KMS-11 (cell line): ENCODE data around the gene COA1.
"Not testable (repeated sequence)": the region's sequence is repeated elsewhere in the genome, so short reads cannot be mapped to it uniquely, and the experiment has no call there.

ENCODE experiments used
- H2AFZ ChIP-seq: fragments of 200-600 bp; sonication (generic); 2 replicates; pipeline ENCODE4 v1.6.1; 2016; ENCODE audit warnings: antibody characterized with exemption, mixed run types, low read depth
- H3K27ac ChIP-seq: fragments of 200-600 bp; sonication (generic); 2 replicates; pipeline ENCODE4 v1.6.1; 2016; ENCODE audit warnings: mild to moderate bottlenecking, mixed run types
- H3K27me3 ChIP-seq: fragments of 200-600 bp; sonication (generic); 2 replicates; pipeline ENCODE4 v1.6.1; 2017; ENCODE audit warnings: mild to moderate bottlenecking, low read depth, mixed run types, moderate library complexity; ENCODE audit not compliant: insufficient read depth
- H3K36me3 ChIP-seq: fragments of 200-600 bp; sonication (generic); 2 replicates; pipeline ENCODE4 v1.6.1; 2017; ENCODE audit warnings: mild to moderate bottlenecking, mixed run types; ENCODE audit not compliant: insufficient read depth
- H3K4me1 ChIP-seq: fragments of 200-600 bp; sonication (generic); 2 replicates; pipeline ENCODE4 v1.6.1; 2016; ENCODE audit warnings: mild to moderate bottlenecking, low read depth, mixed run types; ENCODE audit not compliant: poor library complexity, severe bottlenecking
- H3K4me2 ChIP-seq: fragments of 200-600 bp; sonication (generic); 2 replicates; pipeline ENCODE4 v1.7.0; 2016; ENCODE audit warnings: mild to moderate bottlenecking, mixed run types
- H3K4me3 ChIP-seq: fragments of 200-600 bp; sonication (generic); IDR thresholded peaks from 2 replicates; pipeline ENCODE4 v1.6.1; 2017; ENCODE audit warnings: low read depth, low read length, mixed read lengths; ENCODE audit not compliant: insufficient read depth
- H3K79me2 ChIP-seq: fragments of 200-600 bp; sonication (generic); 2 replicates; pipeline ENCODE4 v1.6.1; 2016; ENCODE audit warnings: low read depth, mixed run types; ENCODE audit not compliant: insufficient read depth
- H3K9ac ChIP-seq: fragments of 200-600 bp; sonication (generic); 2 replicates; pipeline ENCODE4 v1.6.1; 2016; ENCODE audit warnings: mild to moderate bottlenecking, mixed run types
- H4K20me1 ChIP-seq: fragments of 200-600 bp; sonication (generic); 2 replicates; pipeline ENCODE4 v1.6.1; 2016; ENCODE audit warnings: mild to moderate bottlenecking, mixed run types; ENCODE audit not compliant: insufficient read depth
- TF ChIP-seq, protein P1 (sequence below): fragments of 200-600 bp; sonication (generic); conservative IDR thresholded peaks from 2 replicates; pipeline ENCODE4 v1.6.1; 2017; ENCODE audit warnings: low read depth, mild to moderate bottlenecking, antibody characterized with exemption, low read length, moderate library complexity, mixed read lengths

Gene COA1

DNA sequence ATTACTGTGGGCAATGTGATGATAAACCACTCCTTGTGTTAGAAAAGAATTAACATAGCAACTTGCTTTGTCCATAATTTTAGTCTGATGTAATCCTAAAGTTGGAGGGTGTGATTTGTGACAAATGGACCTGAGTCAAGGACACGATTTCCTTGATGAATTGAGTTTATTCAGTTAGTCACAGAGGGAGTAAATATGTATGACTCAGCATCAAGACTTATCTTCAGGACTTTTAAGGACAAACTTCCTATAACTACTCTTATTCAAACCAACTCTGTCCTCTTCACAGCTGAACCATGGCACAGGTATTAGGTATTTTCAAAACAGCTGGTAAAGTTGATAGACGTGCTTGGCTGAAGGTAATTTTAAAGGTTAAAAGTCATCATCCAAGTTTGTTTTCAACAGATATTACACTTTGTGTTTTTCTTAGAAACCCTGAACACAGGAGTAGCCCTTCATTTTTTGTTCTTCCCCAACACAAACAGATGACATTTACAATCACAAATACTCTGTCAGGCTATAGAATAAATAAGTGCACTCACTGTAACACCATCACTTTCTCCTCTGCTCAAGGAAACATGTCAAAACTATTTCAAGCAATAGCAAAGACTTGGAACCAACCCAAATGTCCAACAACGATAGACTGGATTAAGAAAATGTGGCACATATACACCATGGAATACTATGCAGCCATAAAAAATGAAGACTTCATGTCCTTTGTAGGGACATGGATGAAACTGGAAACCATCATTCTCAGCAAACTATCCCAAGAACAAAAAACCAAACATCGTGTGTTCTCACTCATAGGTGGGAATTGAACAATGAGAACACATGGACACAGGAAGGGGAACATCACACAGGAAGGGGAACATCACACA lies 54.5 kb downstream of the COA1 start:
- Histone ChIP-seq H4K20me1 (peaks cover 13% of the 10 kb centered on the region; the same call in 1 of the 2 replicates), H3K79me2 (peaks cover 88% of the 10 kb centered on the region), H3K4me2 (no peak overlapping the region), H3K36me3 (no peaks in the 10 kb centered on the region), H3K4me3 (no peak overlapping the region), H3K27ac (no peak overlapping the region), H2AFZ (no peak overlapping the region), H3K9ac (no peak overlapping the region), H3K27me3 (no peaks in the 10 kb centered on the region), H3K4me1 (peaks cover 26% of the 10 kb centered on the region)
- TF ChIP-seq, protein P1, sequence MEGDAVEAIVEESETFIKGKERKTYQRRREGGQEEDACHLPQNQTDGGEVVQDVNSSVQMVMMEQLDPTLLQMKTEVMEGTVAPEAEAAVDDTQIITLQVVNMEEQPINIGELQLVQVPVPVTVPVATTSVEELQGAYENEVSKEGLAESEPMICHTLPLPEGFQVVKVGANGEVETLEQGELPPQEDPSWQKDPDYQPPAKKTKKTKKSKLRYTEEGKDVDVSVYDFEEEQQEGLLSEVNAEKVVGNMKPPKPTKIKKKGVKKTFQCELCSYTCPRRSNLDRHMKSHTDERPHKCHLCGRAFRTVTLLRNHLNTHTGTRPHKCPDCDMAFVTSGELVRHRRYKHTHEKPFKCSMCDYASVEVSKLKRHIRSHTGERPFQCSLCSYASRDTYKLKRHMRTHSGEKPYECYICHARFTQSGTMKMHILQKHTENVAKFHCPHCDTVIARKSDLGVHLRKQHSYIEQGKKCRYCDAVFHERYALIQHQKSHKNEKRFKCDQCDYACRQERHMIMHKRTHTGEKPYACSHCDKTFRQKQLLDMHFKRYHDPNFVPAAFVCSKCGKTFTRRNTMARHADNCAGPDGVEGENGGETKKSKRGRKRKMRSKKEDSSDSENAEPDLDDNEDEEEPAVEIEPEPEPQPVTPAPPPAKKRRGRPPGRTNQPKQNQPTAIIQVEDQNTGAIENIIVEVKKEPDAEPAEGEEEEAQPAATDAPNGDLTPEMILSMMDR, result no peak

DNA sequence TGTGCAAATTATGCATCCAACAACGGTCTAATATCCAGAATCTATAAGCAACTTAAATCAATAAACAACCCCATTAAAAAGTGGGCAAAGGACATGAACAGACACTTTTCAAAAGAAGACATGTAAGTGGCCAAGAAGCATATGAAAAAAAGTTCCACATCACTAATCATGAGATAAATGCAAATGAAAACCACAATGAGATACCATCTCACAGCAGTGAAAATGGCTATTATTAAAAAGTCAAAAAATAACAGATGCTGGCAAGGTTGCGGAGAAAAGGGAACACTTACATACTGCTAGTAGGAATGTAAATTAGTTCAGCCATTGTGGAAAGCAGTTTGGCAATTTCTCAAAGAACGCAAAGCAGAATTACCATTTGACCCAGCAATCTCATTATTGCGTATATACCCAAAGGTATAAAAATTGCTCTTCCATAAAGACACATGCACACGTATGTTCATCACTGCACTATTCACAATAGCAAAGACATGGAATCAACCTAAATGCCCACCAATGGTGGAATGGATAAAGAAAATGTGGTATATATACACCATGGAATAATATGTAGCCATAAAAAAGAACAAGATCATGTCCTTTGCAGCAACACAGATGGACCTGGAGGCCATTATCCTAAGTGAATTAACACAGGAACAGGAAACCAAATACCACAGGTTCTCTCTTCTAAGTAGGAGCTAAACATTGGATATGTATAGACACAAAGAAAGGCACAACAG lies 55.9 kb downstream of the COA1 start:
- not testable (repeated sequence) for H3K27me3 ChIP-seq, H3K27ac ChIP-seq, H3K4me3 ChIP-seq, H3K4me2 ChIP-seq, H2AFZ ChIP-seq, H3K9ac ChIP-seq, H3K36me3 ChIP-seq, H4K20me1 ChIP-seq
- Histone ChIP-seq H3K4me1 (peaks cover 12% of the 10 kb centered on the region), H3K79me2 (peaks cover 88% of the 10 kb centered on the region)

DNA sequence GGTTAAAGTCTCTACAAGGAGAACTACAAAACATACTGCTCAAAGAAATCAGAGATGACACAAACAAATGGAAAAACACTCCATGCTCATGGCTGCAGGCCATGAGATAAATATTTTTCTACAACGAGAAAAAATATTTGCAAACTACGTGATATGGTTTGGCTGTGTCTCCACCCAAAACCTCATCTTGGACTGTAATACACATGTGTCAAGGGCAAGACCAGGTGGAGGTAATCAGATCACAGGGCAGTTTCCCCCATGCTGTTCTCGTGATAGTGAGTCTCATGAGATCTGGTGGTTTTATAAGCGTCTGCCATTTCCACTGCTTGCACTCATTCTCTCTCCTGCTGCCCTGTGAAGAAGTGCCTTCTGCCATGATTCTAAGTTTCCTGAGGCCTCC lies 57.8 kb downstream of the COA1 start:
- H2AFZ ChIP-seq, result no peak overlapping the region
- no peak overlapping the region for H3K27ac ChIP-seq
- peaks cover 91% of the 10 kb centered on the region for H3K79me2 ChIP-seq
- TF ChIP-seq, protein P1, result no peak
- 0 out of 2 replicates have a peak, but pooled peaks cover 8% of the 10 kb centered on the region for H4K20me1 ChIP-seq
- no peaks in the 10 kb centered on the region for H3K27me3 ChIP-seq
- no peaks in the 10 kb centered on the region for H3K36me3 ChIP-seq
- no peak overlapping the region for H3K9ac ChIP-seq
- peaks cover 18% of the 10 kb centered on the region for H3K4me1 ChIP-seq
- H3K4me2 ChIP-seq, result no peak overlapping the region
- H3K4me3 ChIP-seq, result no peak overlapping the region

DNA sequence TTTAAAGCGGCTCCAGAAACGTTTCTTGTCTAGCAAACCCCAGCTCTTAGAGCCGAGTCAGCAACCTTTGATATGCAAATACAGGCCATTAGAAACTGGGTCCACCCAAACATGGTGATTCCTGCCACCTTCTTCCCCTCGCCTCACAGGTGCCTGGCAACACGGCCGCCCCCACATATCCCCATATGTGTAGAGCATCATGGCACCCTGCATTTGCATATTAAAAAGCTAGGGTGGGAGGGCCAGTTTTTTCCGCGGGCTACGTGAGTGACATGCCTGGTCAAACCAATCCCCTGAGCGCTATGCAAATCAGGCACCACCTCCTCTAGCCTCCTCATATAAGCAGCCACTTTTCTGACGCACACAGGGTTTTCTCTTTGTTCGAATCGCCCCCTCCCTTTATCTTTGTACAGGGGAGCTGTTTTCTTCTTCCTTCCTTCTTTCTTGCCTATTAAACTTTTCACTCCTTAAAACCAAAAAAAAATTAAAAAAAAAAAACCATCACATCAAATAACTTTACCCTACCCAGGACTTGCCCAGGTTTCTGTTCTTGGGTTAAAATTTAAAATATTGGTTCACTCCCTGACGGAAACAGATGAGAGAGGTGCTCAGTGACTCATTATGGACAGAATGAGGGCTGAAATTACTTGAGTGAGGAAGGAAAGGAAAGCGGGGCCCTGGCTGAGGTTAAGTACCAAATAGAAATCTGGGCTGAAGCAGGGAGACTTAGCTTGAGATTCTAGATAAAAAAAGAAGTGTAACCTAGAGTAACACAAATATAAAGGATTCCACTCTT lies 59.8 kb downstream of the COA1 start:
- Histone ChIP-seq H3K4me2 (no peak overlapping the region), H3K9ac (no peak overlapping the region)

More for the DNA sequence above, 59.8 kb downstream of the COA1 start:
- Histone ChIP-seq H4K20me1 (0 out of 2 replicates have a peak, but pooled peaks cover 8% of the 10 kb centered on the region), H3K27me3 (no peaks in the 10 kb centered on the region), H3K4me1 (peaks cover 18% of the 10 kb centered on the region), H3K36me3 (0 out of 2 replicates have a peak, but pooled peaks cover 3% of the 10 kb centered on the region), H3K79me2 (peaks cover 96% of the 10 kb centered on the region), H2AFZ (no peak overlapping the region), H3K27ac (no peak overlapping the region), H3K4me3 (no peak overlapping the region)
- TF ChIP-seq, protein P1, result no peak
